ENCODE data around the gene CPE. TPM values are rescaled to one million over a fixed set of nuclear protein-coding genes. Genes with fewer than 3 reads are reported as not detected.

The CPE gene
- total RNA-seq (10 to 100 TPM; 16.9 to 57.6 (median 28.1) TPM), polyA plus RNA-seq (10 to 100 TPM; 20.4 to 25.7 TPM)
- long read RNA-seq, donor 1, transcript CPE-201 (9 exons, 2,421 nt): major isoform, 63 of 64 reads
- long read RNA-seq, donor 1, partial matches to known transcripts: 1 of 64 reads
- long read RNA-seq, donor 1, other reads (novel, unspliced or antisense): 0 of 64 reads
- long read RNA-seq, donor 2, transcript CPE-201 (9 exons, 2,421 nt): major isoform, 64 of 66 reads
- long read RNA-seq, donor 2, partial matches to known transcripts: 1 of 66 reads
- long read RNA-seq, donor 2, other reads (novel, unspliced or antisense): 1 of 66 reads
- long read RNA-seq, donor 3, transcript CPE-201 (9 exons, 2,421 nt): major isoform, 6 of 9 reads
- long read RNA-seq, donor 3, partial matches to known transcripts: 3 of 9 reads
- long read RNA-seq, donor 3, other reads (novel, unspliced or antisense): 0 of 9 reads

GRCh38 chr4:165378745-165379677 lies at the start of gene CPE:
TSS of gene CPE (plus strand) at chr4:165379008. CDS start at chr4:165379222, 214 bp downstream.
- ATAC-seq (peak; percentile 95 to 99 (median 97)), DNase-seq (peak; percentile 75 to 76)
- 1% methylated on average over 77 to 82 of the region's 82 CpGs for WGBS, 2 donors
- H3K4me1 ChIP-seq: peaks cover 0 to 12% (median 3%) of the 10 kb centered on the region in 9 donors
- H3K27me3 ChIP-seq: peaks cover 0 to 74% (median 23%) of the 10 kb centered on the region in 7 donors
- TF ChIP-seq CTCF (IDR thresholded peaks at IDR 0.05): peak in 7 of 9 donors; percentile 15 to 59 (median 46)
- no peaks in the 10 kb centered on the region for H3K36me3 ChIP-seq
- peak within 1 kb of the TSS in 9 of 10 donors; percentile 4 to 74 (median 64) for H3K27ac ChIP-seq
- peaks cover 0 to 15% (median 3%) of the 10 kb centered on the region in 11 donors for H3K9me3 ChIP-seq
- intact Hi-C loops (cut with DNase I): loop anchor here in 1 of 10 donors (5.0 kb wide), 1 partner anchor 83 kb away; no protein-coding TSS in a partner anchor
- peak within 1 kb of the TSS; percentile 12 to 63 (median 56) for H3K4me3 ChIP-seq

- no peaks in the 10 kb centered on the region for H3K9me3 ChIP-seq
- no peak overlapping the region for H3K4me3 ChIP-seq
- ATAC-seq (no peak), DNase-seq (no peak)
- no peaks in the 10 kb centered on the region for H3K27me3 ChIP-seq
- H3K27ac ChIP-seq: no peak overlapping the region
- no peak for TF ChIP-seq CTCF (IDR thresholded peaks at IDR 0.05)
- peaks cover 2 to 40% (median 18%) of the 10 kb centered on the region in 9 donors for H3K4me1 ChIP-seq
- H3K36me3 ChIP-seq: peaks cover 0 to 24% (median 0%) of the 10 kb centered on the region in 9 donors
- WGBS, 2 donors: 96% methylated on average over 2 of the region's 2 CpGs
- intact Hi-C loops (cut with DNase I): no loop called here
Observed at GRCh38 chr4:165330071-165330470, 48.7 kb upstream of the CPE start.

GRCh38 chr4:165330666-165331065 lies 48.1 kb upstream of the CPE start:
- no peak overlapping the region for H3K4me3 ChIP-seq
- WGBS, 2 donors: 90 to 91% methylated on average over 5 of the region's 5 CpGs
- ATAC-seq (no peak), DNase-seq (no peak)
- TF ChIP-seq CTCF (IDR thresholded peaks at IDR 0.05): no peak
- no peaks in the 10 kb centered on the region for H3K9me3 ChIP-seq
- intact Hi-C loops (cut with DNase I): no loop called here
- H3K27me3 ChIP-seq: no peaks in the 10 kb centered on the region
- H3K36me3 ChIP-seq: peaks cover 0 to 29% (median 0%) of the 10 kb centered on the region in 9 donors
- H3K4me1 ChIP-seq: peaks cover 2 to 35% (median 18%) of the 10 kb centered on the region in 9 donors
- no peak overlapping the region for H3K27ac ChIP-seq

GRCh38 chr4:165331359-165331758 lies 47.4 kb upstream of the CPE start:
- Histone ChIP-seq H3K9me3 (no peaks in the 10 kb centered on the region), H3K27ac (no peak overlapping the region), H3K4me1 (peaks cover 2 to 28% (median 15%) of the 10 kb centered on the region in 9 donors), H3K27me3 (no peaks in the 10 kb centered on the region), H3K36me3 (peaks cover 0 to 29% (median 0%) of the 10 kb centered on the region in 9 donors), H3K4me3 (no peak overlapping the region)
- no peak for TF ChIP-seq CTCF (IDR thresholded peaks at IDR 0.05)
- ATAC-seq: no peak
- WGBS, 2 donors: 89 to 100% methylated on average over 1 of the region's 1 CpG
- DNase-seq: no peak
- intact Hi-C loops (cut with DNase I): no loop called here

All from heart right ventricle (tissue), 16 donors.